Mesenchymal stem cell (in vitro differentiated cells and primary cell): ENCODE results near the gene NET1.
A peak's percentile ranks its signal among the peaks of the same experiment; 100 is the strongest.

Experiments used
- DNase-seq: peaks from one replicate; pipeline ENCODE4 v3.0.0-alpha.2; 2013
- H2AFZ ChIP-seq: one replicate; pipeline ENCODE4 v1.6.1; 2013; ENCODE audit warnings: low read depth, mild to moderate bottlenecking, control low read depth, inconsistent platforms, low read length, moderate library complexity
- H2AK5ac ChIP-seq: 2 replicates; pipeline ENCODE4 v1.6.1; 2013; ENCODE audit warnings: low read length, moderate library complexity, mild to moderate bottlenecking, inconsistent platforms; ENCODE audit not compliant: severe bottlenecking
- H2BK120ac ChIP-seq: one replicate; pipeline ENCODE4 v1.6.1; 2013; ENCODE audit warnings: low read depth, mild to moderate bottlenecking, inconsistent platforms, low read length, moderate library complexity
- H2BK12ac ChIP-seq, 2 experiments: one replicate each; pipeline ENCODE4 v1.6.1; 2013; ENCODE audit warnings: inconsistent platforms in 2 of 2, low read length in 2 of 2, mild to moderate bottlenecking in 2 of 2, moderate library complexity in 2 of 2, control low read depth in 1 of 2
- H2BK15ac ChIP-seq: one replicate; pipeline ENCODE4 v1.6.1; 2013; ENCODE audit warnings: mild to moderate bottlenecking, low read depth, inconsistent platforms; ENCODE audit not compliant: poor library complexity, severe bottlenecking
- H2BK5ac ChIP-seq: 2 replicates; pipeline ENCODE4 v1.6.1; 2013; ENCODE audit warnings: low read depth, mild to moderate bottlenecking, low read length, control low read depth, inconsistent platforms; ENCODE audit not compliant: poor library complexity, severe bottlenecking
- H3K14ac ChIP-seq, 2 experiments: one replicate each; pipeline ENCODE4 v1.6.1; 2013; ENCODE audit warnings: inconsistent platforms in 2 of 2, low read length in 2 of 2, control low read depth in 1 of 2, mild to moderate bottlenecking in 1 of 2, moderate library complexity in 1 of 2
- H3K18ac ChIP-seq, 2 experiments: one replicate each; pipeline ENCODE4 v1.6.1; 2013; ENCODE audit warnings: inconsistent platforms in 2 of 2, low read length in 2 of 2, control low read depth in 1 of 2, low read depth in 1 of 2, mild to moderate bottlenecking in 1 of 2
- H3K23ac ChIP-seq, 2 experiments: one replicate each; pipeline ENCODE4 v1.6.1; 2013; ENCODE audit warnings: inconsistent platforms in 2 of 2, low read length in 2 of 2, mild to moderate bottlenecking in 2 of 2, moderate library complexity in 2 of 2, control low read depth in 1 of 2
- H3K27ac ChIP-seq: 2 replicates; pipeline ENCODE4 v1.5.1; 2013; ENCODE audit warnings: mild to moderate bottlenecking, moderate library complexity, low read length, control low read depth, inconsistent platforms; ENCODE audit not compliant: poor library complexity, severe bottlenecking
- H3K27me3 ChIP-seq, 2 experiments: 2 replicates each; pipeline versions ENCODE4 v1.6.1 to v1.7.0; 2013; ENCODE audit warnings: low read length in 2 of 2, mild to moderate bottlenecking in 2 of 2, moderate library complexity in 2 of 2, control low read depth in 1 of 2, inconsistent platforms in 1 of 2; ENCODE audit not compliant: control insufficient read depth in 1 of 2, insufficient read depth in 1 of 2
- H3K36me3 ChIP-seq, 2 experiments: 2 replicates each; pipeline versions ENCODE4 v1.6.1 to v1.7.0; 2013; ENCODE audit warnings: low read length in 2 of 2, control low read depth in 1 of 2, inconsistent platforms in 1 of 2, low read depth in 1 of 2, mild to moderate bottlenecking in 1 of 2; ENCODE audit not compliant: insufficient read depth in 2 of 2, control insufficient read depth in 1 of 2
- H3K4ac ChIP-seq, 2 experiments: one replicate each; pipeline ENCODE4 v1.6.1; 2013; ENCODE audit warnings: inconsistent platforms in 2 of 2, low read length in 2 of 2, mild to moderate bottlenecking in 2 of 2, moderate library complexity in 2 of 2, control low read depth in 1 of 2, low read depth in 1 of 2
- H3K4me1 ChIP-seq: 2 replicates; pipeline ENCODE4 v1.6.1; 2013; ENCODE audit warnings: low read depth, low read length, control low read depth; ENCODE audit not compliant: control insufficient read depth, insufficient read depth
- H3K4me2 ChIP-seq: 2 replicates; pipeline ENCODE4 v1.6.1; 2013; ENCODE audit warnings: low read length, mild to moderate bottlenecking, inconsistent platforms; ENCODE audit not compliant: poor library complexity, severe bottlenecking
- H3K4me3 ChIP-seq, 2 experiments: 2 replicates each; pipeline versions ENCODE4 v1.5.1 to v1.7.0; 2013; ENCODE audit warnings: low read length in 2 of 2, mild to moderate bottlenecking in 2 of 2, control low read depth in 1 of 2, low read depth in 1 of 2; ENCODE audit not compliant: insufficient read depth in 1 of 2
- H3K79me1 ChIP-seq: replicated peaks from 2 replicates; pipeline ENCODE4 v1.6.1; 2013; ENCODE audit warnings: mild to moderate bottlenecking, control low read depth, low read length, inconsistent platforms; ENCODE audit not compliant: poor library complexity, severe bottlenecking
- H3K9ac ChIP-seq: 2 replicates; pipeline ENCODE4 v1.7.0; 2013; ENCODE audit warnings: mild to moderate bottlenecking, low read length, moderate library complexity
- H3K9me3 ChIP-seq: 2 replicates; pipeline ENCODE4 v1.7.0; 2013; ENCODE audit warnings: mild to moderate bottlenecking, low read length; ENCODE audit not compliant: control insufficient read depth
- H4K8ac ChIP-seq: one replicate; pipeline ENCODE4 v1.6.1; 2013; ENCODE audit warnings: inconsistent platforms, mild to moderate bottlenecking, low read length, moderate library complexity
- H4K91ac ChIP-seq: one replicate; pipeline ENCODE4 v1.6.1; 2013; ENCODE audit warnings: mild to moderate bottlenecking, low read length, inconsistent platforms
- WGBS: methylation state at CpG from one replicate; pipeline ENCODE4 v1.1.7; 2013; ENCODE audit warnings: mixed read lengths; 5-methylcytosine and 5-hydroxymethylcytosine counted together

Gene NET1

GRCh38 chr10:5399332-5399731 is 13.0 kb upstream of the NET1 start:
- Histone ChIP-seq H2BK5ac (no peak overlapping the region), H3K27me3 (peaks cover 5 to 9% of the 10 kb centered on the region in 2 experiments), H2BK120ac (no peak overlapping the region), H3K27ac (no peak overlapping the region), H3K36me3 (no peaks in the 10 kb centered on the region), H3K14ac (no peak overlapping the region), H2AK5ac (no peak overlapping the region), H3K4ac (no peak overlapping the region), H3K4me3 (no peak overlapping the region), H3K4me2 (no peak overlapping the region), H3K4me1 (no peaks in the 10 kb centered on the region), H2AFZ (no peak overlapping the region), H4K8ac (no peak overlapping the region), H4K91ac (no peak overlapping the region), H3K79me1 (no peaks in the 10 kb centered on the region), H3K23ac (no peak overlapping the region), H2BK12ac (no peak overlapping the region), H3K18ac (no peak overlapping the region), H3K9ac (no peak overlapping the region), H2BK15ac (no peak overlapping the region), H3K9me3 (peaks cover 7% of the 10 kb centered on the region)
- 81% methylated on average over 5 of the region's 6 CpGs for WGBS
- DNase-seq = no peak

DNA sequence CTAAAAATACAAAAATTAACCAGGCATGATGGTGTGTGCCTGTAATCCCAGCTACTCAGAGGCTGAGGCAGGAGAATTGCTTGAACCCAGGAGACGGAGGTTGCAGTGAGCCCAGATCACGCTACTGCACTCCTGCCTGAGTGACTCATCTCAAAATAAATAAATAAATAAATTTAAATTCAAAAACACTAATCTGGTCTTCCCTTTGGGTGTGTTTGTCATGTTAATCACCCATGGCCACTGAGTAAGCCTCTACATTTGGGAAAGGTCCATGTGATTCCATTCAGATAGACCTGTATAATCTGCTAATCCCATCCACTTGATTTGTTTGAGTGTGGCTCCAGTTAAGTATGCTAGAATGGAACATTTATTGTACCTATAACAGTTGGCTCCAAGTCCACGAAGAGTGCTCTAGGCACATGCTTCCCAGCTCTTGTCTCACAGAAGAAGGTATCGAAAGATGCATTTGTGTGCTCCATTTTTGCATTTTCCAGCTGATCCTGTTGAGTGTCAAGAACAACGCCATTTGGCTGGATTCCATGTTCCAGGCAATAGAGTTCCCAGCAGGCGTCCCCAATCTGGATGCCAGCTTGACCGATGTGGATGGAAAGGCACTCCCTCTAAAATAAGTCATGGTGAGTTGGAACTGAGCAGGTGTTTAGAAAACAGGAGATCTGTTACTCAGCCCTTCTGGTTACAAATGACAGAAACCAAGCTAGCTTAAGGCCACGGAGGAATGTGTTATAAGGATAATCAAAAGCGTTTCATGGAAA is 11.7 kb upstream of the NET1 start:
- WGBS = 93% methylated on average over 7 of the region's 9 CpGs
- Histone ChIP-seq H3K27ac (no peak overlapping the region), H3K27me3 (peaks cover 5 to 9% of the 10 kb centered on the region in 2 experiments), H2AFZ (no peak overlapping the region), H2BK12ac (no peak overlapping the region), H3K36me3 (no peaks in the 10 kb centered on the region), H3K18ac (no peak overlapping the region), H4K8ac (no peak overlapping the region), H2AK5ac (no peak overlapping the region), H3K4ac (no peak overlapping the region), H3K79me1 (no peaks in the 10 kb centered on the region), H3K14ac (no peak overlapping the region), H3K23ac (no peak overlapping the region), H2BK120ac (no peak overlapping the region), H3K4me1 (no peaks in the 10 kb centered on the region), H4K91ac (no peak overlapping the region), H2BK15ac (no peak overlapping the region), H2BK5ac (no peak overlapping the region), H3K4me3 (no peak overlapping the region), H3K4me2 (no peak overlapping the region), H3K9ac (no peak overlapping the region), H3K9me3 (no peaks in the 10 kb centered on the region)
- no peak for DNase-seq

DNA sequence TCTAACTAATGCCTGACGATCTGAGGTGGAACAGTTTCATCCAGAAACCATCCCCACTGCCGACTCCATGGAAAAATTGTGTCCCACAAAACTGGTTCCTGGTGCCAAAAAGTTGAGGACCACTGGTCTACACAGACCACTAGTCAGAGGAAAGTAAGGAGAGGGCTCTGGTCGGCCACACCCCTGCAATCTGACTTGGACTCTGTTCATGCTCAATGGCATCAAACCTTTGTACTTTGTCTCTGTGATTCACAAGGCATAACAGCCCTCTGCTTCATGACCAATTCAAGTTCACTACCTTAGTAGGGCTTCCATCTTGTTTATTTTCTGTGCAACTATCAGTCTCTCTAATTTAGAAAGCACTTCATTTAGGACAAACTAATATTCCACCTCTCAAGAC is 9.6 kb upstream of the NET1 start:
- Histone ChIP-seq H3K27me3 (peaks cover 0 to 9% of the 10 kb centered on the region in 2 experiments), H3K9me3 (no peaks in the 10 kb centered on the region), H3K9ac (no peak overlapping the region), H3K4me2 (no peak overlapping the region), H3K23ac (no peak overlapping the region), H3K4me3 (no peak overlapping the region), H3K18ac (no peak overlapping the region), H2BK15ac (no peak overlapping the region), H3K27ac (no peak overlapping the region), H3K36me3 (no peaks in the 10 kb centered on the region), H3K14ac (peak overlapping the region in 1 of 2 experiments; percentile 76), H2BK120ac (no peak overlapping the region), H2BK12ac (no peak overlapping the region), H2AK5ac (no peak overlapping the region), H3K79me1 (no peaks in the 10 kb centered on the region), H3K4me1 (no peaks in the 10 kb centered on the region), H2BK5ac (no peak overlapping the region), H4K8ac (no peak overlapping the region), H3K4ac (no peak overlapping the region), H2AFZ (no peak overlapping the region), H4K91ac (no peak overlapping the region)
- WGBS = 82% methylated on average over 3 of the region's 3 CpGs
- no peak for DNase-seq

GRCh38 chr10:5404208-5405041 is 7.9 kb upstream of the NET1 start, which contains the start of gene TUBAL3:
Gene TUBAL3 (minus strand): TSS chr10:5404828. CDS start chr10:5404792, 36 bp downstream.
- no peak within 1 kb of the TSS for H3K4ac ChIP-seq
- H3K4me3 ChIP-seq = no peak within 1 kb of the TSS
- H3K4me1 ChIP-seq = no peaks in the 10 kb centered on the region
- H3K9me3 ChIP-seq = no peaks in the 10 kb centered on the region
- no peak within 1 kb of the TSS for H2BK15ac ChIP-seq
- no peak within 1 kb of the TSS for H2BK120ac ChIP-seq
- H3K4me2 ChIP-seq = no peak within 1 kb of the TSS
- H3K23ac ChIP-seq = no peak within 1 kb of the TSS
- no peak for DNase-seq
- H2AFZ ChIP-seq = no peak within 1 kb of the TSS
- no peaks in the 10 kb centered on the region for H3K36me3 ChIP-seq
- no peak within 1 kb of the TSS for H4K8ac ChIP-seq
- no peak within 1 kb of the TSS for H2BK12ac ChIP-seq
- no peak within 1 kb of the TSS for H2AK5ac ChIP-seq
- no peak within 1 kb of the TSS for H3K18ac ChIP-seq
- H3K27ac ChIP-seq = no peak within 1 kb of the TSS
- H4K91ac ChIP-seq = no peak within 1 kb of the TSS
- WGBS = 74% methylated on average over 6 of the region's 8 CpGs
- no peak within 1 kb of the TSS for H3K9ac ChIP-seq
- H3K27me3 ChIP-seq = peaks cover under 1 to 9% of the 10 kb centered on the region in 2 experiments
- no peak within 1 kb of the TSS for H3K14ac ChIP-seq
- H3K79me1 ChIP-seq = no peaks in the 10 kb centered on the region
- H2BK5ac ChIP-seq = no peak within 1 kb of the TSS
